SK-N-SH (cell line): ENCODE measurements around the gene CADM2. TPM values are rescaled to one million over a fixed set of nuclear protein-coding genes. Genes with fewer than 3 reads are reported as not detected.

Experiments
- CTCF ChIA-PET: fragments of 300-600, 350-600 bp; formaldehyde crosslinking; extraction: SDS; loops from one replicate; lab custom pipeline; 2021; lab: Yijun Ruan, JAX
- POLR2A ChIA-PET: fragments of 350-600 bp; sonication (Branson Sonifier 250); formaldehyde crosslinking; extraction: SDS; loops from one replicate; lab custom pipeline; 2020; ENCODE audit warnings: antibody characterized with exemption, inconsistent platforms; lab: Yijun Ruan, JAX
- DNase-seq: peaks from one replicate; pipeline ENCODE4 v3.0.0; 2012
- H2AFZ ChIP-seq: fragments of 200-600 bp; sonication (generic); 2 replicates; pipeline ENCODE4 v1.8.1; 2016; ENCODE audit warnings: antibody characterized with exemption, mild to moderate bottlenecking, low read depth
- H3F3A ChIP-seq: fragments of 200-600 bp; sonication (generic); replicated peaks from 2 replicates; pipeline ENCODE3; 2016; ENCODE audit warnings: antibody characterized with exemption, mild to moderate bottlenecking; ENCODE audit not compliant: insufficient read depth
- H3K27ac ChIP-seq, 2 experiments: fragments of 200-500 bp in 1 of 2; fragments of 200-600 bp in 1 of 2; sonication (Bioruptor generic) in 1 of 2; sonication (generic), shearing (Covaris generic) in 1 of 2; 2 replicates each; pipeline versions ENCODE4 v1.5.1 to v1.6.1; 2014 to 2016; ENCODE audit warnings: low read depth in 2 of 2, inconsistent platforms in 1 of 2, low read length in 1 of 2, mild to moderate bottlenecking in 1 of 2, mixed read lengths in 1 of 2
- H3K27me3 ChIP-seq: fragments of 200-600 bp; sonication (generic), shearing (Covaris generic); 2 replicates; pipeline ENCODE4 v1.6.1; 2016; ENCODE audit warnings: mixed run types; ENCODE audit not compliant: insufficient read depth
- H3K36me3 ChIP-seq, 2 experiments: fragments of 200-500 bp in 1 of 2; fragments of 200-600 bp in 1 of 2; sonication (Bioruptor generic) in 1 of 2; sonication (generic) in 1 of 2; replicated peaks in 1 of 2; 2 replicates each; pipeline versions ENCODE3 to v1.5.1; 2014 to 2016; ENCODE audit warnings: low read length in 1 of 2, mild to moderate bottlenecking in 1 of 2; ENCODE audit not compliant: insufficient read depth in 2 of 2, control insufficient read depth in 1 of 2
- H3K4me1 ChIP-seq, 2 experiments: fragments of 200-500 bp in 1 of 2; fragments of 200-600 bp in 1 of 2; sonication (Bioruptor generic) in 1 of 2; sonication (generic), shearing (Covaris generic) in 1 of 2; 2 replicates each; pipeline versions ENCODE4 v1.5.1 to v1.6.1; 2014 to 2016; ENCODE audit warnings: low read depth in 1 of 2, low read length in 1 of 2, mixed run types in 1 of 2; ENCODE audit not compliant: insufficient read depth in 2 of 2, control insufficient read depth in 1 of 2
- H3K4me2 ChIP-seq: fragments of 200-600 bp; sonication (generic), shearing (Covaris generic); 2 replicates; pipeline ENCODE4 v1.6.1; 2017; ENCODE audit warnings: mixed run types
- H3K4me3 ChIP-seq, 2 experiments: fragments of 200-500 bp in 1 of 2; fragments of 200-600 bp in 1 of 2; sonication (Bioruptor generic) in 1 of 2; sonication (generic), shearing (Covaris generic) in 1 of 2; 2 replicates each; pipeline versions ENCODE4 v1.5.1 to v1.8.1; 2014 to 2016; ENCODE audit warnings: low read depth in 2 of 2, inconsistent platforms in 1 of 2, low read length in 1 of 2, mild to moderate bottlenecking in 1 of 2, mixed read lengths in 1 of 2, moderate library complexity in 1 of 2
- H3K79me2 ChIP-seq: fragments of 200-600 bp; sonication (generic); 2 replicates; pipeline ENCODE4 v1.8.1; 2017; ENCODE audit warnings: mild to moderate bottlenecking; ENCODE audit not compliant: insufficient read depth
- H3K9ac ChIP-seq: fragments of 200-600 bp; sonication (generic); 2 replicates; pipeline ENCODE4 v1.6.1; 2017; ENCODE audit warnings: mixed run types
- H3K9me2 ChIP-seq: fragments of 200-600 bp; sonication (generic); 2 replicates; pipeline ENCODE4 v1.6.1; 2017; ENCODE audit warnings: mixed run types
- H3K9me3 ChIP-seq: fragments of 200-600 bp; sonication (generic); 2 replicates; pipeline ENCODE4 v1.6.1; 2017; ENCODE audit warnings: mixed run types, mild to moderate bottlenecking, moderate library complexity
- H4K20me1 ChIP-seq: fragments of 200-600 bp; sonication (generic); 2 replicates; pipeline ENCODE4 v1.6.1; 2017; ENCODE audit warnings: mild to moderate bottlenecking, mixed run types; ENCODE audit not compliant: insufficient read depth
- CHD2 ChIP-seq: fragments of 150-350 bp; IDR thresholded peaks from 2 replicates; pipeline ENCODE4 v1.6.1; 2018; ENCODE audit warnings: low read length; ENCODE audit not compliant: partially characterized antibody
- ELF1 ChIP-seq: IDR thresholded peaks from 2 replicates; pipeline ENCODE4 v1.4.0; 2012
- FOSL2 ChIP-seq: IDR thresholded peaks from 2 replicates; pipeline ENCODE4 v1.4.0; 2012; ENCODE audit warnings: low read depth, mild to moderate bottlenecking, moderate library complexity, borderline replicate concordance
- GABPA ChIP-seq: IDR thresholded peaks from 2 replicates; pipeline ENCODE4 v1.4.0; 2012; ENCODE audit warnings: low read depth, mild to moderate bottlenecking
- MAX ChIP-seq: IDR thresholded peaks from 2 replicates; pipeline ENCODE4 v1.4.0; 2012; ENCODE audit warnings: low read depth
- MXI1 ChIP-seq: IDR thresholded peaks from 2 replicates; pipeline ENCODE4 v1.6.1; 2012; ENCODE audit warnings: mild to moderate bottlenecking, low read depth, low read length, improper control_type of control experiment
- NFIC ChIP-seq: IDR thresholded peaks from 2 replicates; pipeline ENCODE4 v1.4.0; 2012; ENCODE audit warnings: borderline replicate concordance
- NRF1 ChIP-seq: IDR thresholded peaks from 2 replicates; pipeline ENCODE4 v1.6.1; 2012; ENCODE audit warnings: low read depth, mild to moderate bottlenecking, low read length
- RAD21 ChIP-seq: IDR thresholded peaks from 2 replicates; pipeline ENCODE4 v1.6.1; 2012; ENCODE audit warnings: mild to moderate bottlenecking, low read length
- RCOR1 ChIP-seq: fragments of 150-350 bp; IDR thresholded peaks from 2 replicates; pipeline ENCODE4 v1.6.1; 2017; ENCODE audit warnings: antibody characterized with exemption, low read length
- RFX5 ChIP-seq: IDR thresholded peaks from 2 replicates; pipeline ENCODE4 v1.6.1; 2012; ENCODE audit warnings: mild to moderate bottlenecking, improper control_type of control experiment, low read length
- TAF1 ChIP-seq: IDR thresholded peaks from 2 replicates; pipeline ENCODE4 v1.6.1; 2012; ENCODE audit warnings: low read depth, mild to moderate bottlenecking, low read length, moderate library complexity, borderline replicate concordance
- TCF12 ChIP-seq: IDR thresholded peaks from 2 replicates; pipeline ENCODE4 v1.4.0; 2012
- TEAD4 ChIP-seq: IDR thresholded peaks from 2 replicates; pipeline ENCODE4 v1.4.0; 2012; ENCODE audit warnings: mild to moderate bottlenecking, borderline replicate concordance; ENCODE audit not compliant: insufficient read depth
- USF2 ChIP-seq: fragments of 150-350 bp; IDR thresholded peaks from 2 replicates; pipeline ENCODE4 v1.6.1; 2017; ENCODE audit warnings: antibody characterized with exemption, low read length, low read depth, borderline replicate concordance
- WGBS: methylation state at CpG from one replicate; pipeline ENCODE4 v1.1.6; 2017; ENCODE audit warnings: low lambda C conversion rate; 5-methylcytosine and 5-hydroxymethylcytosine counted together
- polyA plus RNA-seq, 3 experiments: library from polyadenylated mRNA; depleted of rRNA; stranded (reverse); fragments of >200 nt; gene quantifications; 2 replicates each; pipeline ENCODE4 v1.2.3, GENCODE V29; 2012

Gene CADM2
- polyA plus RNA-seq, 1 of the 3 experiments (the other 2 are of a cell fraction), result 0.46 TPM

- no peak overlapping the region for H2AFZ ChIP-seq
- H3K4me3 ChIP-seq, result no peak overlapping the region
- H3K27me3 ChIP-seq, result no peaks in the 10 kb centered on the region
- no peak overlapping the region for H3K27ac ChIP-seq
- no peak overlapping the region for H3K4me2 ChIP-seq
- no peak for DNase-seq
- H3F3A ChIP-seq, result no peaks in the 10 kb centered on the region
- TF ChIP-seq RAD21, result no peak
- no peak for TF ChIP-seq TEAD4
- TF ChIP-seq MXI1, result no peak
- no peak for TF ChIP-seq CHD2
- no peak for TF ChIP-seq USF2
- no peak for TF ChIP-seq GABPA
- TF ChIP-seq TCF12, result no peak
- TF ChIP-seq, all 33 proteins: peak for 0
- Histone ChIP-seq H3K4me1 (no peaks in the 10 kb centered on the region; a peak in 1 of 4 replicates), H4K20me1 (no peaks in the 10 kb centered on the region), H3K9me2 (no peaks in the 10 kb centered on the region), H3K9me3 (no peaks in the 10 kb centered on the region), H3K9ac (no peak overlapping the region), H3K36me3 (no peaks in the 10 kb centered on the region), H3K79me2 (no peaks in the 10 kb centered on the region)
- CTCF ChIA-PET, result no interaction called here
- WGBS, result 61% methylated on average over 4 of the region's 4 CpGs
- POLR2A ChIA-PET, result no interaction called here
These were observed 515.5 kb downstream of the CADM2 start for GRCh38 chr3:85474241-85474640.

GRCh38 chr3:85475346-85475745 lies 516.6 kb downstream of the CADM2 start:
- no peaks in the 10 kb centered on the region for H3K36me3 ChIP-seq
- ChIA-PET POLR2A (no interaction called here), CTCF (interaction anchor here (0.7 kb wide), 1 partner anchor 41 kb away, joined by 3 read pairs; no protein-coding TSS in a partner anchor)
- H3K9ac ChIP-seq, result no peak overlapping the region
- H3K9me3 ChIP-seq, result no peaks in the 10 kb centered on the region
- H3K4me2 ChIP-seq, result no peak overlapping the region
- H3K27me3 ChIP-seq, result no peaks in the 10 kb centered on the region
- DNase-seq, result no peak
- H3K79me2 ChIP-seq, result no peaks in the 10 kb centered on the region
- no peaks in the 10 kb centered on the region; a peak in 1 of 4 replicates for H3K4me1 ChIP-seq
- no peak overlapping the region for H3K4me3 ChIP-seq
- 11% methylated on average over 2 of the region's 2 CpGs for WGBS
- no peaks in the 10 kb centered on the region for H3K9me2 ChIP-seq
- no peak overlapping the region for H3K27ac ChIP-seq
- H2AFZ ChIP-seq, result no peak overlapping the region
- no peak for TF ChIP-seq RFX5
- TF ChIP-seq RCOR1, result no peak
- TF ChIP-seq NRF1, result no peak
- TF ChIP-seq MAX, result no peak
- TF ChIP-seq NFIC, result no peak
- TF ChIP-seq TAF1, result no peak
- TF ChIP-seq GABPA, result no peak
- TF ChIP-seq FOSL2, result no peak
- TF ChIP-seq ELF1, result no peak
- H4K20me1 ChIP-seq, result no peaks in the 10 kb centered on the region
- peaks cover under 1% of the 10 kb centered on the region for H3F3A ChIP-seq
